Ascending aorta (tissue), 2 donors: ENCODE data around the gene C16orf74. TPM values are rescaled to one million over a fixed set of nuclear protein-coding genes. Genes with fewer than 3 reads are reported as not detected.

ENCODE experiments used
- DNase-seq, 2 donors: peaks; one replicate each; pipeline ENCODE4 v3.0.0-alpha.2; 2019; ENCODE audit warnings: low spot score in 2 of 2
- H3K27ac ChIP-seq, 2 donors: fragments of 200-600 bp; sonication (generic); one replicate each; pipeline ENCODE4 v1.5.1; 2016 to 2017; ENCODE audit warnings: mild to moderate bottlenecking in 1 of 2
- H3K27me3 ChIP-seq: fragments of 200-600 bp; sonication (generic); one replicate; pipeline ENCODE4 v1.5.1; 2017
- H3K36me3 ChIP-seq, 2 donors: fragments of 200-600 bp; sonication (generic); one replicate each; pipeline ENCODE4 v1.5.1; 2016
- H3K4me1 ChIP-seq, 2 donors: fragments of 200-600 bp; sonication (generic); one replicate each; pipeline ENCODE4 v1.5.1; 2016 to 2017; ENCODE audit warnings: mild to moderate bottlenecking in 1 of 2
- H3K4me3 ChIP-seq, 2 donors: fragments of 200-600 bp; sonication (generic); one replicate each; pipeline ENCODE4 v1.5.1; 2016 to 2017; ENCODE audit warnings: mild to moderate bottlenecking in 1 of 2
- H3K9me3 ChIP-seq, 2 donors: fragments of 200-600 bp; sonication (generic); one replicate each; pipeline ENCODE4 v1.5.1; 2016
- intact Hi-C: fragments of 100-400 bp; cut with DNase I; formaldehyde crosslinking; loops from one replicate; pipeline ENCODE4 v1.15.1; 2023
- total RNA-seq: library from RNA; depleted of rRNA; stranded (reverse); fragments of >200 nt; gene quantifications from one replicate; pipeline ENCODE4 v1.1.0, GENCODE V29; 2016
- TF ChIP-seq, protein P1 (sequence below), 3 experiments: fragments of 200-600 bp in 2 of 3; fragments of 450-650 bp in 1 of 3; sonication (generic) in 2 of 3; IDR thresholded peaks; one replicate each; pipeline ENCODE4 v1.5.1; 2016 to 2019; ENCODE audit warnings: antibody characterized with exemption in 3 of 3, mild to moderate bottlenecking in 1 of 3, moderate library complexity in 1 of 3

Gene C16orf74
- not detected for total RNA-seq

DNA sequence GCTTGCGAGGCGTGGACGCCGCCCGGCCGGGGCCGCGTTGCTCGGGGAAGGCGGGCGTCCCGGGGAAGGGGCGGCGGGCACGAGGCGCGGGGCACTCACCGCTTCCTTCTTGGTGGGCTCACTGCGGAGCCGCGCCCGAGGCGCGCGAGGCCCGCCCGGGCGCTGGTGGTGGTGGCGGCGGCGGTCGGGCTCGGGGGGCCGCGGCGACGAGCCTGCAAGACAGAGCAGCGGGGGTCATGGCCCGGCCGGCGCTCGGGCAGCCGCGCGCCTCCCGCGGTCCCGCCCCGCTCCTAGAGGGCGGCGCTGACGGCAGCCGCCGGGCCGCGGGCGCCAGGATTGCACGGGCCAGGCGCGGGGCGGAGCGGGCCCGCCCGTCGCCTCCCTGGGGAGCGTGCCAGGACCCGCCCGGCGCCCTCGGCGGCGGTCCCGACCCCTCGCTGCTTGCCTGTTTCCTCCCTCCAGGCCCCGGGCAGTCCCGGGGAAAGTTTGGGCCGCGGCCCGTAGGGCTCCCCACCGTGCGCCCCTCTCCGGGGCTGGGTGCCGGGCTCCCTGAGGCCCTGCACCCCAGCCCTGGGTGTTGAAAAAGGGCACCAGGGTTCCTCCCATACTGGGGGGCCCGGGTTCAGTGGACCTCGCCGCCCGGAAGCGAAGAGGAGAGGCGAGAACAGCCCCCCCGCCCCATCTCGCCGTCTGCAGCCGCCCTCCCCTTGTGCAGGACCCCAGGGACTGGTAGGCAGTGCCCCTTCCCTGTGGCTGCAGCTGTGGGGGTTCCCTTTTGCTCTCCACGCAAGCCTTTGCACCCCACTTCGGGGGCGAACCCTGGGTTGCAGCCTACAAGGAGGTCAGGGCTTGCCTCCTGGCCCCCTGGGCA is at the start of gene C16orf74:
Gene C16orf74, minus strand, starts transcription at position 270 of the 871 bp plus-strand sequence. CDS start 15,879 bp downstream, outside the sequence.
- DNase-seq = no peak
- TF ChIP-seq, protein P1, sequence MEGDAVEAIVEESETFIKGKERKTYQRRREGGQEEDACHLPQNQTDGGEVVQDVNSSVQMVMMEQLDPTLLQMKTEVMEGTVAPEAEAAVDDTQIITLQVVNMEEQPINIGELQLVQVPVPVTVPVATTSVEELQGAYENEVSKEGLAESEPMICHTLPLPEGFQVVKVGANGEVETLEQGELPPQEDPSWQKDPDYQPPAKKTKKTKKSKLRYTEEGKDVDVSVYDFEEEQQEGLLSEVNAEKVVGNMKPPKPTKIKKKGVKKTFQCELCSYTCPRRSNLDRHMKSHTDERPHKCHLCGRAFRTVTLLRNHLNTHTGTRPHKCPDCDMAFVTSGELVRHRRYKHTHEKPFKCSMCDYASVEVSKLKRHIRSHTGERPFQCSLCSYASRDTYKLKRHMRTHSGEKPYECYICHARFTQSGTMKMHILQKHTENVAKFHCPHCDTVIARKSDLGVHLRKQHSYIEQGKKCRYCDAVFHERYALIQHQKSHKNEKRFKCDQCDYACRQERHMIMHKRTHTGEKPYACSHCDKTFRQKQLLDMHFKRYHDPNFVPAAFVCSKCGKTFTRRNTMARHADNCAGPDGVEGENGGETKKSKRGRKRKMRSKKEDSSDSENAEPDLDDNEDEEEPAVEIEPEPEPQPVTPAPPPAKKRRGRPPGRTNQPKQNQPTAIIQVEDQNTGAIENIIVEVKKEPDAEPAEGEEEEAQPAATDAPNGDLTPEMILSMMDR (IDR thresholded peaks at IDR 0.05) = no peak
- Histone ChIP-seq H3K27ac (no peak within 1 kb of the TSS), H3K27me3 (peaks cover 7% of the 10 kb centered on the region), H3K9me3 (no peaks in the 10 kb centered on the region), H3K4me3 (peak within 1 kb of the TSS; percentile 60 to 76), H3K4me1 (peaks cover 8 to 11% of the 10 kb centered on the region in 2 donors), H3K36me3 (no peaks in the 10 kb centered on the region)
- intact Hi-C loops = no loop called here

DNA sequence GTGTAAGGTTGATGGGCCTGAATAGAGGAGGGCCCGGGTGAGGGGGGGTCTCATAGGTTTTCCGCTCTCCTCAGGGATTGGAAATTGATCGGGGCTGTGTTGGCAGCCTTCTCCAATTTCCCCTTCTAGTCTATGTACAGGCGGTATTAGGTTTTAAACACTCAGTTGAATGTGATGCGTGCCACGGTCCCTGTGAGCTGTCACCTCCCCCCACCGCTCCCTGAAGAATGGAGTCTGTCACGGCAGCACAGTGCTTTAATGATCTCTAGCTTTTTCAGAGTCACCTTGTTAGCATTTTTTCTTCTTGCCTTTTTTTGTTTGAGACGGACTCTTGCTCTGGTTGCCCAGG is 49.4 kb upstream of the C16orf74 start:
- TF ChIP-seq, protein P1 (IDR thresholded peaks at IDR 0.05) = no peak
- DNase-seq = no peak
- Histone ChIP-seq H3K27ac (peak overlapping the region; percentile 73 to 79), H3K27me3 (no peaks in the 10 kb centered on the region), H3K4me3 (peak overlapping the region; percentile 84 to 99), H3K9me3 (no peaks in the 10 kb centered on the region), H3K4me1 (peaks cover 12 to 20% of the 10 kb centered on the region in 2 donors), H3K36me3 (peaks cover 30 to 45% of the 10 kb centered on the region in 2 donors)
- intact Hi-C loops = no loop called here

DNA sequence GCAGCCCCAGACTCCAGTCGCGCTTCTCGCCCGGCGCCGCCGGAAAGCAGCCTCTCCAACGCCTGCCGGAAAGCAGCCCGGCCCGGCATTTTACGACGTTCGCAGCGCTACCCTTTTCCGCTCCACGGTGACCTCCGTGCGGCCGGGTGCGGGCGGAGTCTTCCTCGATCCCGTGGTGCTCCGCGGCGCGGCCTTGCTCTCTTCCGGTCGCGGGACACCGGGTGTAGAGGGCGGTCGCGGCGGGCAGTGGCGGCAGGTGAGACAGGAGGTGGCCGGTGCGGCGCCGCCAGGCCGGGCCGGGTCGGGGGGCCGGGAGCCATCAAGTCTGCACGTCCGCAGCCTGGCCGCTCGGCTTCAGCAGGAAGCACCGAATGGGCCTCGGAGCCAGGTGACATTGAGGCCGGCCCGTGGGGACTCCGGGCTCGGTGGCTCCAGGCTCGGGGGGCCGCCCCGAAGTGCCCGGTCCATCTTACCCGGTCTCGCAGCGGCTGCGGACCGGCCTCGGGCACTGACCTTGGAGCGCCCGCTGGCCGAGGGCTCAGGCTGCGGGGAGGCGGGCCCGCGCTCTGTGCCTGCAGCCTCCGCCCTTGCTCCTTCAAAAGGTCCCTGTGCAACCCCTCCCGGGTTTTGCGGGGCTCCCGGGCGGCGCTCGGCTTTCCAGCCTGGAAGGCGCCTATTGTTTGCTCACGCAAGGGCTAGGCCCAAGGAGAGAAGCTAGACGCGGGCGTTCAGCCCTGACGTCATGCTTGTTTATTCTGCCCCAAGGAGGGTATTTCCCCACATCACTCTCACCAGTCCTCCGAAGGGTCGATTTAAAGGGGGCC is 48.8 kb upstream of the C16orf74 start, which contains the start of the genes COX4I1 and EMC8:
Gene COX4I1, plus strand, starts transcription at position 199 of the 824 bp plus-strand sequence. CDS start 1,511 bp downstream, outside the sequence.
Gene EMC8, minus strand, starts transcription at position 48 of the 824 bp plus-strand sequence. CDS start 249 bp downstream, outside the sequence.
- Histone ChIP-seq H3K36me3 (peaks cover 25 to 42% of the 10 kb centered on the region in 2 donors), H3K9me3 (no peaks in the 10 kb centered on the region), H3K4me3 (peak within 1 kb of the TSS; percentile 84 to 99), H3K27ac (peak within 1 kb of the TSS; percentile 73 to 79), H3K4me1 (peaks cover 12 to 20% of the 10 kb centered on the region in 2 donors), H3K27me3 (no peaks in the 10 kb centered on the region)
- DNase-seq = peak; percentile 66 to 96
- intact Hi-C loops = no loop called here
- TF ChIP-seq, protein P1 (IDR thresholded peaks at IDR 0.05) = no peak

DNA sequence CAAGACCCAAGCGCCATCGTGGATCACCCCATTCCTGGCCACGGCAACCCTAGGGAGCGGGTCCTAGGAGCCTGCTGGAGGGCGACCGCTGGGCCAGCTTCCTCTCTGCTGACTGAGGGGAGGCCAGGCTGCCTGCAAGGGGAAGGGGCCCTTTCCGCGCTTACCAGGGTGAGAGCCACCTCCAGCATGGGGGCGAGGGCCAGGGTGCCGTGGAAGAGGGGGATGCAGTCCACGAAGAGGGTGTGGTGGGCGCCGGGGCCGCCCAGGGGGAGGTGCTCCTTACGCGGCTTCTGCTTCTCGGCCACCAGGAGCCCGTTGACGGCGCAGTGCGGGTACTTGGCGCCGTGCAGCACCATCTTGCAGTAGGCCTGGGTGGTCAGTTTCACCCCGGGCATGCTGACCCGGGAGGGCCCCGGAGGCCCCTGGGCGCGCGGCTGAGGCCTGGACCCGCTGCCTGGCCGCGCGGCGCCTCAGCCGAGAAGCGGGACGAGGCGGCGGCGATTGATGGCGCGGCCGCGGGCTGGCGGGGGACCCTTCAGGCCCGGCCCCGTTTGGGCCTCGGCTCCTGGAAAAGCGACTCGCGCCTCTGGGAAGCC is 48.1 kb upstream of the C16orf74 start:
- no peak for DNase-seq
- H3K4me3 ChIP-seq = peak overlapping the region; percentile 84 to 99
- peaks cover 27 to 41% of the 10 kb centered on the region in 2 donors for H3K36me3 ChIP-seq
- H3K27ac ChIP-seq = peak overlapping the region; percentile 73 to 79
- TF ChIP-seq, protein P1 (IDR thresholded peaks at IDR 0.05) = no peak
- peaks cover 12 to 20% of the 10 kb centered on the region in 2 donors for H3K4me1 ChIP-seq
- intact Hi-C loops = no loop called here
- H3K27me3 ChIP-seq = no peaks in the 10 kb centered on the region
- H3K9me3 ChIP-seq = no peaks in the 10 kb centered on the region

DNA sequence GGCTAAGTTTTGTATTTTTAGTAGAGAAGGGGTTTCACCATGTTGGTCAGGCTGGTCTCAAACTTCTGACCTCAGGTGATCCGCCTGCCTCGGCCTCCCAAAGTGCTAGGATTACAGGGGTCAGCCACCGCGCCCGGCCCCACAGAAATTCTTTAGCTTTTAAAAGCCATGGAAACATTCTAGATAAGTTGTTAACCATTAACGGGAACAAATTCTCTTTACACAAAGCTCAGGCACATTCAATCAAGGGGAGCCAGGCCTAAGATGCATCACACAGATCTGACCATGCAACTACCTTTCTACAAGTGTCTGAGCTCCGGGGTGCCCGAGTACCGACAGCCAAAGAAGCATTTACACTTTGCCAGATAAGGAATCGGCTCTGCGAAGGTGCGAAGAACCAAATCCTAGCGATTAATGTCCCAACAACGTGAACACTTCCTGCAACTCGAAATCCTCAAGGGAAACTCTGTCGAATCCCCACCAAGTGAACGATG is 47.4 kb upstream of the C16orf74 start:
- H3K9me3 ChIP-seq = no peaks in the 10 kb centered on the region
- H3K4me1 ChIP-seq = peaks cover 12 to 20% of the 10 kb centered on the region in 2 donors
- no peak overlapping the region for H3K27ac ChIP-seq
- no peaks in the 10 kb centered on the region for H3K27me3 ChIP-seq
- H3K4me3 ChIP-seq = peak overlapping the region; percentile 84 to 99
- DNase-seq = no peak
- peaks cover 20 to 41% of the 10 kb centered on the region in 2 donors for H3K36me3 ChIP-seq
- intact Hi-C loops = no loop called here
- TF ChIP-seq, protein P1 (IDR thresholded peaks at IDR 0.05) = no peak
